HG03159 (cell line): ENCODE data around the gene HTR5A.
"Not testable (repeated sequence)": the region's sequence is repeated elsewhere in the genome, so short reads cannot be mapped to it uniquely, and the experiment has no call there.

Source experiments
- ATAC-seq: cut with Tn5 transposase; IDR thresholded peaks from one replicate; pipeline ENCODE4 v1.9.1; 2021; ENCODE audit warnings: mild to moderate bottlenecking, moderate library complexity; ENCODE audit not compliant: unreplicated experiment

Gene HTR5A

GRCh38 chr7:155069992-155070751 is at the start of gene HTR5A:
TSS of gene HTR5A (plus strand) at chr7:155070324. CDS start at chr7:155070900, 576 bp downstream.
- ATAC-seq = peak; percentile 96

GRCh38 chr7:155020996-155021395 is 49.1 kb upstream of the HTR5A start:
- no peak for ATAC-seq

GRCh38 chr7:155021699-155022145 is 48.4 kb upstream of the HTR5A start:
- ATAC-seq = no peak

GRCh38 chr7:155027879-155028278 is 42.2 kb upstream of the HTR5A start:
- ATAC-seq = no peak

GRCh38 chr7:155032978-155033377 is 37.1 kb upstream of the HTR5A start:
- no peak for ATAC-seq

GRCh38 chr7:155034495-155034894 is 35.6 kb upstream of the HTR5A start:
- not testable (repeated sequence) for ATAC-seq

- no peak for ATAC-seq
These were observed 31.8 kb upstream of the HTR5A start for GRCh38 chr7:155038335-155038734.

- ATAC-seq = no peak
These were observed 26.4 kb upstream of the HTR5A start for GRCh38 chr7:155043756-155044155.

- ATAC-seq = no peak
These were observed 22.1 kb upstream of the HTR5A start for GRCh38 chr7:155048006-155048405.

- no peak for ATAC-seq
These were observed 18.8 kb upstream of the HTR5A start for GRCh38 chr7:155051355-155051754.

- ATAC-seq = no peak
These were observed 17.1 kb upstream of the HTR5A start for GRCh38 chr7:155053002-155053401.

- ATAC-seq = no peak
These were observed 15.4 kb upstream of the HTR5A start for GRCh38 chr7:155054761-155055160.

GRCh38 chr7:155057076-155057475 is 13.0 kb upstream of the HTR5A start:
- ATAC-seq = no peak

- no peak for ATAC-seq
These were observed 11.2 kb upstream of the HTR5A start for GRCh38 chr7:155058896-155059295.

- no peak for ATAC-seq
These were observed 10.4 kb upstream of the HTR5A start for GRCh38 chr7:155059703-155060102.

- no peak for ATAC-seq
These were observed 7.7 kb upstream of the HTR5A start for GRCh38 chr7:155062411-155062810.

- no peak for ATAC-seq
These were observed 5.9 kb upstream of the HTR5A start for GRCh38 chr7:155064186-155064585.

GRCh38 chr7:155066417-155066950 is 3.6 kb upstream of the HTR5A start:
- no peak for ATAC-seq

- ATAC-seq = no peak
These were observed 1.1 kb downstream of the HTR5A start for GRCh38 chr7:155071121-155071651.

GRCh38 chr7:155071916-155072571 is 1.9 kb downstream of the HTR5A start:
- ATAC-seq = no peak

- no peak for ATAC-seq
These were observed 3.8 kb downstream of the HTR5A start for GRCh38 chr7:155073922-155074321.

- no peak for ATAC-seq
These were observed 13.9 kb downstream of the HTR5A start for GRCh38 chr7:155084021-155084420.
